Hematopoietic multipotent progenitor cell treated with erythropoietin and hydrocortisone succinate and interleukin-3 and kit ligand, for 17 days (in vitro differentiated cells): ENCODE data around the gene SERPINB8.
A peak's percentile ranks its signal among the peaks of the same experiment; 100 is the strongest.

Experiments used
- DNase-seq: peaks from one replicate; pipeline ENCODE4 v3.0.0-alpha.2; 2015; ENCODE audit warnings: low spot score

The SERPINB8 gene

GRCh38 chr18:63965716-63966330, 4.1 kb upstream of the SERPINB8 start:
- no peak for DNase-seq

DNA sequence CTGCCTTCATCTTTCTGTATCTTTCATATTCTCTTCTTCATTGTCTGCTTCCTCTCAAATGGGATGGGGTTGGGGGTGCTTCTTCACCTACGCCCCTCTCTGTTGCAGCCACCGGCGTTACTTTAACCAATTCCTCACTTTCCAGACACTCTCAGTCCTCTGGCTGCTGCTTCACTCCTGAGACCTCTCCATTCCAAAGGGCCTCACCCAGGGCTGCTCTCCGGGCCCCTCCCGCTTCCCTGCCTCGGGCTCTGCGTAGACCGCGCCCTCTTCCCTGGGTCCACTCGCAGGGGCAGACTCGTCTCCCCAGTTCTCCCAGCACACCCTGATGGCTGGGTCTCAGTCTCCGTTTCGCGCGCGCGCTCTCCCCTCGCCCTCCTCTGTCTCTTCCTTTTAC, 926 bp downstream of the SERPINB8 start:
- no peak for DNase-seq

GRCh38 chr18:63971320-63972001, 1.6 kb downstream of the SERPINB8 start:
- no peak for DNase-seq

GRCh38 chr18:63972002-63972376, 2.1 kb downstream of the SERPINB8 start:
- DNase-seq = no peak

DNA sequence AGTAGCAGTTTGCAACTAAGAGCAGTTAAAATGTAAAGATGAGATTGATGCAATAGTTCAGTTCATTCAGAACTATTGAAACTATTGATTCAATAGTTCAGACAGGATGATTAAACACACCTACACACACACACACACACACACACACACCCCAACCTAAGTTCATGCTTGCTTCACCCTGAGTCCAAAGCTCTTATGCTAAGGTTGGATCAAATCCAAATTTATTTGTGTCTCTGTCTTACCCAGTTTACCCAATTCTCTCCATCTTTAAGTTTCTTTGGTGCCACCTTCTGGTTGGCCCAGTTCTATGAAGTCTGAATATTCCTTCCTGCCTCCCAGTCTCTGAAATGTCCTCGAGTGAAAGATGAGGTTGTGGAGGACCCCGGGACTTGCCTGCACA, 5.1 kb downstream of the SERPINB8 start:
- DNase-seq = no peak

DNA sequence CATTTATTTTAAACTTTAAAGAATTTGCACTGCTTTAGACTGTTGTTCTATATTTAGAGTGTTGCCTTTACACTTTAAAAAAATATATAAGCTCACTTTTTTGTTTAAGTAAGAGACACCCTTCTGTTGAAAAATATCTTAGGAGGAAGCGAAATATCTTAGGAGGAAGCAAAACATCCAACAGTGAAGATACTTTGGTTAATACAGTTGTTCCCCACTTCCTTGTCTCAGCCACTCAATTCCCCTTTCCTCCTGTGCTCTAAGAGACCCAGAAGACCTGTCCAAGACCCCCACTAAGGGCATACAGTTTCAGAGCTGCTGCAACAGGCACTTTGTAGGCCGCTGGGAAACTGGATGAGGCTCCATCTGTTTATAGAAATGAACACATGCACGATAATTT, 5.7 kb downstream of the SERPINB8 start:
- no peak for DNase-seq

- DNase-seq = no peak
Observed at GRCh38 chr18:63977040-63977439, 7.2 kb downstream of the SERPINB8 start.

- DNase-seq = peak; percentile 5
Observed at GRCh38 chr18:63979409-63979920, 9.6 kb downstream of the SERPINB8 start.

- DNase-seq = no peak
Observed at GRCh38 chr18:63980027-63980426, 10.1 kb downstream of the SERPINB8 start.

DNA sequence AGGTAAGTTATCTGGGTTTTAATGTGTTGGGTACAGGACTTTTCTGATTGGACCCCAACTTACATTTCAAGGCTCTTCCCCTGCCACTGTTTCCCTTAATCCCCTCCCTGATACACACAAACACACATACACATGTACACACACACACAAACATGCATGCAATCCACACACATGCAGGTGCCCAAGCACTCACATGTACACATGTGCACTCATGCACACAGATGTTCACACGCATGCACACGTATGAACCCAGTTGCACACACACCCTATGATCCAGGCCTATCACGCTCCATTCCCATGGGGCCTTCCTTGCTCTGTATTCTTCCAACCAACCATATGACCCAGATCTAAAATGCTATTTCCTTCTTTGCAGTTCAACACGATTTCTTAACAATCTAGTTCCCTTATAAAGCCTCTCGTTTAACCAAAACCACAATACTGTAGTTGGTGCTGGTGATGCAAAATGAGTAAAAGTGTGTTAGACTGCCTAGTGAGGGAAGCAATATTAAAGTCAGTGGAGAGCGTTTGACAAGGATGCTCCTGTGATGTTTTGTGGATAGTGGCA, 11.1 kb downstream of the SERPINB8 start:
- DNase-seq = no peak

DNA sequence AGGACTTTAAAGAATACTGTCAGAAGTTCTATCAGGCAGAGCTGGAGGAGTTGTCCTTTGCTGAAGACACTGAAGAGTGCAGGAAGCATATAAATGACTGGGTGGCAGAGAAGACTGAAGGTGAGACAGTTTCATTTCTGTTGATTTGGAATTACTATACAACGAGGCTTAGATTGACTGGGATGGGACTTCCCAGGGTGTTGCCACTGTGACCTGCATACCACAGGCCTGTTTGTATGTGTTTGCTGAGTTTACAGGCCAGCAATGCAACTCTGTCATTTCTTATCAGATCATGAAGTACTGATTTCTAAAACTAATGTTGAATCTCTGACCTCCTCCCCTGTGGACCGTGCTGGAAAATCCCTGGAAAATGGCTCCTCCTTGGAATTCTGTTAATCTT, 11.8 kb downstream of the SERPINB8 start:
- no peak for DNase-seq

DNA sequence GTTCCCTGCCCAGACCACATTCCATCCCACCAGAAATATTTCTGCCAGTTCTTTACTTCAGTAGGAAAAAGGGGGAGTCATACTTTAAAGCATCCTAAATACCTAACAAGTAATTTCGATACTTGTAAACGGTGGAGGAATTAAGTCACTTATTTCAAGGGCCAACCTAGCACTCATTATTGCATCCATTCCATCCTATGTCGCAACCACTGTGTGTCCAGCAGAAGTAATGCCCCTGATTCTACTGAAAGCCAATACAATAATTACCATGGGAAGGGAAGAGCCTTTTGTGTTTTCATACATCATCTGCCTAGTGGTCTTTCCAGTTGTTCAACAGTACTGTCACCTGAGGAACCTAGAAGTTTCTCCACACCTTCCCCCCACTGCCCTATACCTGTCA, 12.5 kb downstream of the SERPINB8 start:
- no peak for DNase-seq

DNA sequence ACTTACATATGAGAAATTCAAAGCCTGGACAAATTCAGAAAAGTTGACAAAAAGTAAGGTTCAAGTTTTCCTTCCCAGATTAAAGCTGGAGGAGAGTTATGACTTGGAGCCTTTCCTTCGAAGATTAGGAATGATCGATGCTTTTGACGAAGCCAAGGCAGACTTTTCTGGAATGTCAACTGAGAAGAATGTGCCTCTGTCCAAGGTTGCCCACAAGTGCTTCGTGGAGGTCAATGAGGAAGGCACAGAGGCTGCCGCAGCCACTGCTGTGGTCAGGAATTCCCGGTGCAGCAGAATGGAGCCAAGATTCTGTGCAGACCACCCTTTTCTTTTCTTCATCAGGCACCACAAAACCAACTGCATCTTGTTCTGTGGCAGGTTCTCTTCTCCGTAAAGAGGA, 17.0 kb downstream of the SERPINB8 start:
- no peak for DNase-seq

GRCh38 chr18:63987743-63988142, 17.9 kb downstream of the SERPINB8 start:
- no peak for DNase-seq

- DNase-seq = no peak
Observed at GRCh38 chr18:63992751-63993150, 22.9 kb downstream of the SERPINB8 start.

DNA sequence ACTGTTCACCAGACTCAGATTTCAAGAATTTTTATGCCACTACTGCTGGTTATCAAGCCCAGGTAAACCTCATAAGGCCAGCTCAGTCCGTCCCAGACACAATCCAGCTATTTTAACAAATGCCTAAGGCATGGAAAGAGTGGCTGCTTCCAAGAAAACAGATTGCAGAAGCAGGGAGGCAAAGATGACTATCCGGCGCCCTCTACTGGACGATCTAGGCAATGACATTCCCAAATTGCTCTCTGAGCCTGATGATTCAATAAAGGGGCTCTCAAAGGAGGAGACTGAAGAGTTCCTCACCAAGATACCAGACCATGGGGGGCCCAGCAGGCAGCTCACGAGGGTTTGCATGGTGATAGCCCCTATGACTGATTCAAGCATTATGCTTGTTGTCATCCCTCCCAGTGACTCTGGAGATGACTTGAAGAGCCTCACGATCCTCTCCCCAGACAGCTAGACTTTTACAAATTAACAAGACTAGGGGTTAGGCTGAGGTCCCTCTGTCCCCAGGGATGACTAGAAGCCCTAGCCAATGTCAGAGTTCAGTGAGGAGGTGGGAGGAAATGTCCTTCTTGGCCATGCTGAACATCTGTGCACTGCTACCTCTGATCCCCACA, 25.0 kb downstream of the SERPINB8 start:
- DNase-seq = peak; percentile 31

DNA sequence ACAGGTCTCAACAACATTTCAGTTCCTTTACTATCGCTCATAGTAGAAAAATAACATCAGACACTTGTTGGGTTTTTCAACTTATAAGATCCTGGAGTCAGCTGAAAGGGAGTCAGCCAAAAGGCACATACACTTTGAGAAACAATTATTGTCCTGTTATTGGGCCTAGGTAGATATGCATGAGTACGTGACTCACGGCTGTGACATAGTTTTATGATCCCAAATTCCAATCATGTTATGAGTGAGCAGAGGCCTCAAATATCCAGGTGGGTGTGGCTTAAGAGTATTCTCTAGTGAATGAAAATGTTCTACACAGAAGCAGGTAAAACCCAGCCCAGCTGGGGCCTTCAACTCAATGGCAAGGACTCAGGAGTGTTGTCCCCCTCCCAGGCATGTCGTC, 27.2 kb downstream of the SERPINB8 start:
- no peak for DNase-seq

DNA sequence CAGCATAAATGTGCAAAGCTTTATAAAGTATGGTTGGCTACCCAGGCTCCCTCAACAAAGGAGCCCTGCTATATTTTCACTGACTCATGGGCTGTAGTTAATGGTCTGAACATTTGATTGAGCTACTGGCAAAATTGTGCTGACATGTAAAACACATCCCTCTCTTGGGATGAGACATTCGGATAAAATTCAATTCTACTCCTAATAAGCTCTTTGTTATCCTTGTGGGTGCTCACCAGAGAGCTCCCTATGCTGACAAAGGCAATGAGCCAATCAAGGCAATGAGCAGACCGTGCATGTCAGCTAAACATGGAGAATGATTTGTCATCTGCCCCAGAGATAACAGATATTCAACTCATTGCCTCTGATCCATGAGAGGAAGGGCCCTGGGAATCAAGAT, 27.7 kb downstream of the SERPINB8 start:
- DNase-seq = no peak

- DNase-seq = no peak
Observed at GRCh38 chr18:63999871-64000270, 30.0 kb downstream of the SERPINB8 start.

GRCh38 chr18:64002581-64002980, 32.7 kb downstream of the SERPINB8 start:
- DNase-seq = no peak

- DNase-seq = no peak
Observed at GRCh38 chr18:64009305-64009704, 39.4 kb downstream of the SERPINB8 start.

DNA sequence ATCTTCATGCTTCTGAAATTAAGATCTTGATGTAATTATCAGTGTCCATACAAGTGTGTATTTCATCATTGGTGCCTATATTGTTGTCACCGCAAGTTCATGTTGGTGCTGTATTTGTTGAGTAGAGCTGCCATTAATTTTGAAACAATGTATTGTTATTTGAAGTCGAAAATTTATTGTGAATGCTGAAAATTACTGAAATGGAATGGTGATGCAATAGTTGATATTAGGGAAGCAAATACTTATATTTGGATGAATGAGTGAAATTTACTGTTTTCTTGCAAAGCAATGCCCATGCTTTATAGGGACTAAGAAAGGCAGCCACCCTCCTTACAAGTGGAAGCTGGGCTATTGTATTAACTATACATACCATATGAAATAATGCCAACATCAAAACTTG, 41.6 kb downstream of the SERPINB8 start:
- no peak for DNase-seq

- DNase-seq = no peak
Observed at GRCh38 chr18:64017870-64018269, 48.0 kb downstream of the SERPINB8 start.
